GM12865 (cell line): ENCODE data around the gene SORCS2.

Source experiments
- DNase-seq: peaks from one replicate; pipeline ENCODE4 v3.0.0; 2010; ENCODE audit warnings: low read depth
- H3K4me3 ChIP-seq: 2 replicates; pipeline ENCODE4 v1.5.1; 2011; ENCODE audit warnings: mild to moderate bottlenecking, low read depth, low read length, control low read depth
- TF ChIP-seq, protein P1 (sequence below): IDR thresholded peaks from 2 replicates; pipeline ENCODE4 v1.5.1; 2011; ENCODE audit warnings: low read length, control low read depth, low read depth, inconsistent platforms; ENCODE audit not compliant: insufficient read depth; ENCODE audit errors: missing control alignments

Gene SORCS2

DNA sequence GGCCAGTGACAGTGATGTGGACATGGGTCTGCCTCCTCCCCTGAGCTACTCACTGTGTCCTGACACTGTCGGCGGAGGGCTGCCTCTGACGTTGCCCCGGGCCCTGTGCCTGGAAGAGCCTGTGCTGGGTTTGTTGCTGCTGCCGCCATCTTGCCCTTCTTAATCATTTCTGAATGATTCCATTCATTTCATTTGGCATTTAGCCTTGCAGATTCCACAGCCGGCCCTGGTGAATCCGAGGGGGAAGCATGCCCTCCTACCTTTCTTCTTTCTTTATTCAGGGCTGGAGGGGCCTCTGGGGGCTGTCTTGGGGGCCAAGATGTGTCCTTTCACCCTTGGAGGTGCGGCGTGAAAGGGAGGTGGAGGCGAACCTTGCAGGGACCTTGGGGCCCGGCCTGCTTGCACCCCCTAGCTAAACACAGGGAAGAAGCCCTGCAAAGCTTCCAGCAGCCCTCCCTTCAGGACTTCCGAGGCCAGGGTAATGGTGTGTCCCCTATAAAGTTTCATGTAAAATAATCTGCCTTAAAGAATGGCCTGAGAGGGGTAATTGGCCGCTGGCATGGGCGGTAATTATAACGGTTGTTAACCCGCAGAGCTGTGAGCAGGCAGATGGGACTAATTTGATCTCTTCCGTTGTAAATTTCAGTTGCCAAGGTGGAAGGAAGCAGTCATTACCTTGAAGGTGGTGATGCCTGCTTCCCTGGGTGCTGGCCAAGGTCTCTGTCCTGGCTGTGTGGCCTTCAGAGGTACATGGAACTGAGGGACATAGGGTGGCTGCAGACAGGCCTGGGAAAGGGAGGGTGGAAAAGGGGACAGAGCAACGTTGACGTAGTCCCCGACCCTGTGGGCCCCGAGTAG, 150.1 kb downstream of the SORCS2 start:
- TF ChIP-seq, protein P1, sequence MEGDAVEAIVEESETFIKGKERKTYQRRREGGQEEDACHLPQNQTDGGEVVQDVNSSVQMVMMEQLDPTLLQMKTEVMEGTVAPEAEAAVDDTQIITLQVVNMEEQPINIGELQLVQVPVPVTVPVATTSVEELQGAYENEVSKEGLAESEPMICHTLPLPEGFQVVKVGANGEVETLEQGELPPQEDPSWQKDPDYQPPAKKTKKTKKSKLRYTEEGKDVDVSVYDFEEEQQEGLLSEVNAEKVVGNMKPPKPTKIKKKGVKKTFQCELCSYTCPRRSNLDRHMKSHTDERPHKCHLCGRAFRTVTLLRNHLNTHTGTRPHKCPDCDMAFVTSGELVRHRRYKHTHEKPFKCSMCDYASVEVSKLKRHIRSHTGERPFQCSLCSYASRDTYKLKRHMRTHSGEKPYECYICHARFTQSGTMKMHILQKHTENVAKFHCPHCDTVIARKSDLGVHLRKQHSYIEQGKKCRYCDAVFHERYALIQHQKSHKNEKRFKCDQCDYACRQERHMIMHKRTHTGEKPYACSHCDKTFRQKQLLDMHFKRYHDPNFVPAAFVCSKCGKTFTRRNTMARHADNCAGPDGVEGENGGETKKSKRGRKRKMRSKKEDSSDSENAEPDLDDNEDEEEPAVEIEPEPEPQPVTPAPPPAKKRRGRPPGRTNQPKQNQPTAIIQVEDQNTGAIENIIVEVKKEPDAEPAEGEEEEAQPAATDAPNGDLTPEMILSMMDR, result no peak
- DNase-seq, result no peak

GRCh38 chr4:7343081-7343655, 150.8 kb downstream of the SORCS2 start:
- no peak for DNase-seq
- TF ChIP-seq, protein P1, result no peak
- H3K4me3 ChIP-seq, result no peak overlapping the region

More for the DNA sequence above, 150.1 kb downstream of the SORCS2 start:
- no peak overlapping the region for H3K4me3 ChIP-seq

GRCh38 chr4:7343950-7344349, 151.6 kb downstream of the SORCS2 start:
- H3K4me3 ChIP-seq, result no peak overlapping the region
- DNase-seq, result no peak
- TF ChIP-seq, protein P1, result no peak

- no peak overlapping the region for H3K4me3 ChIP-seq
- TF ChIP-seq, protein P1, result no peak
- no peak for DNase-seq
Measured at GRCh38 chr4:7344636-7345155, 152.4 kb downstream of the SORCS2 start.

DNA sequence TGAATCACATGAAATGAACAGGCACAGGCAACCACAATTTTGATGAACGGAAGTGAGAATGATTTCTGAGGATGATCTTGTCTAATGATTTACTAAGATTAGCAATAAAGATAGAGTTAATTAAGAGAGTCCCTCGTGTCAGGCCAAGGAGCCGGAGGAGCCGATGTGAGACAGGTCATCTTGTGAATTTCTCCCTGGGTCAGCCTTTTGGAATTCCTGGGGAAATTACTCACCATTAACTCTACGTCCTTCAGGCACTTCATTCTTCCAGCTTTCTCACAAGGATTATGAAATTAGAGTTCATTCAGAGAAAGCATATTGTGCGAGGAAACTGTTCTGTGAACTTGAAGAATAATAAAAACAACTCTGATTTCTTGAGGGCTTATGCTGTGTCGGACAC, 155.6 kb downstream of the SORCS2 start:
- no peak for DNase-seq
- no peak overlapping the region for H3K4me3 ChIP-seq
- TF ChIP-seq, protein P1, result no peak

- TF ChIP-seq, protein P1, result no peak
- no peak for DNase-seq
- no peak overlapping the region for H3K4me3 ChIP-seq
Measured at GRCh38 chr4:7348946-7349900, 156.9 kb downstream of the SORCS2 start.
